ENCODE measurements around the gene ZNF136.

Gene ZNF136

DNA sequence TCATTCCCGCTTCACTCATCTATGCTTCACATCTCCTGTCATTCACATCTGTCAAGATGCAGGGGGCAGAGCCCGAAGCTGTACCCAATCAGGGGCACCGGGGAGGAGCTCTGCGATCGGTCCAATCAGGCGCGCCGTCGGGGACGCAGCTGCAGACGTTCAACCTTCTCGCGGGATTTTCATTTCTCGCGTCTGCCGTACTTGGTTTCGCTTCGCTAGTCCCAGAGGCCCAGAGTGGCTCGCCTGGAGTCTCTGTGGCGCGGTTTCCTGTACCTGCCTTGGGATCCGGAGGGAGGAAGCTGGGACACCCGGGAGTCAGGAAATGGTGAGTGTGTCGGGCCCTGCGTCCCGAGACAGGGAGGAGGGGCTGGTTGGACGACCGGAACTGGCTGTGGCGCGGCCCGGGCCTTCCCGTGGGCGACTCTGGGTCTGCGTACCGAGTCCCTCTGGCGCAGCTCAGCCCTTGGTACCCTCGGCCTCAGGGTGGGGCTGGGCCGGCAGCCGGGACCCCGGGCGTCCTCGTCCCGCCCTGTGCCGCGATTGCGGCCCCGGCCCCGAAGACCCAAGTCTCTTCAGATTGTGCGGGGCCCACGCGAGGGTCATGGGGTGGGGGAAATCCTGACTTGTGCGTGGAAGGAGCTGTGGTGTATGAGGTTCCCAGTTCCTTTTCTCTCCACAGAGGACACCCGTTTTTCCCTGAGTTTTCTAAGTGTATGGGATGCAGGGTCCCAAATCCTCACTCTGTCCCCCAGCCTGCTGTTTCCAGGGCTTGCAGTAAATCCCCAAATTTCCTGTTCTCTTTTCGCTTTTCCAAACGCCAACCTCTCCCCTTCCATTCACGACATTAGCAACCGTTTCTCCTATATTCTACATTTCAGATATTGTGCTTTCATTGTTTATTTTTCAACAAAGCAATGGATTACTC, at the start of gene ZNF136:
ZNF136 (plus strand) TSS at position 215 of the 925 bp plus-strand sequence; CDS start at position 323, 108 bp downstream.
- peak; percentile 96 for DNase-seq

- DNase-seq, result no peak
These were observed 49.8 kb upstream of the ZNF136 start for GRCh38 chr19:12113121-12113520.

DNA sequence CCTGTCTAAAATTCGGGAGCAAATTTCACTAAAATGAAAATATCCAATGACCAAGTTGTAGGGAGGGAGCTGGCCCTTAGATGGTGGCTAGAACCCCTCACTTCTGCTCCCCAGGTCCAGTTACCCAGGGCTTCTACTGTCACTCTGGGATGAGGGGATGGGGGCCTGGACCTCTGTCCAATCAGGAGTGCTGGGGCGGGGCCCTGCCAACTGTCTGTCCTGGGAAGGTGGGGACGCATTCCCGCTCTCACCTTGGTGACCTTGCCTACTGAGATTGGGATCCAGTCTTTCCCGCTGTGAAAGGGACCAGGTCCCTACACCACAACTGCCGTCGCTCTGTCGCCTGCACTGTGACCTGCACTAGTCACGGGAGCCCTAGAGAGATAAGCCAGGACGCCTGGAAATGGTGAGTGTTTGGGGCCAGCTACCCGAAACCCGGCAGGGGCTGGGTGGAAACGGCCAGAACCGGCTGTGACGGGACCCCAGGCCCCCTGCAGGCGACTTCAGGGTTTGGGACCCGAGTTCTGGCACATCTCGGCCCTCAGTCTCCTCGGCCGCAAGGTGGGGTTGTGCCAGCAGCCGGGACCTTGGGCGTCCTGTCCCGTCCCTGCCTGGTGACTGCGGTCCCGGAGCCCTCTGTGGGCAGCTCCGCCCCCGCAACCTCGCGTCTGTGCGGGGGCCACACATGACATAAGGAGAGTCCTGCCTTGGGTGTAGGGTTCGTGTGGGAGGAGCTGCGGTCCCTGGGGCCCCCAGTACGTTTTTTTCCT, 45.5 kb upstream of the ZNF136 start:
- DNase-seq, result no peak

DNA sequence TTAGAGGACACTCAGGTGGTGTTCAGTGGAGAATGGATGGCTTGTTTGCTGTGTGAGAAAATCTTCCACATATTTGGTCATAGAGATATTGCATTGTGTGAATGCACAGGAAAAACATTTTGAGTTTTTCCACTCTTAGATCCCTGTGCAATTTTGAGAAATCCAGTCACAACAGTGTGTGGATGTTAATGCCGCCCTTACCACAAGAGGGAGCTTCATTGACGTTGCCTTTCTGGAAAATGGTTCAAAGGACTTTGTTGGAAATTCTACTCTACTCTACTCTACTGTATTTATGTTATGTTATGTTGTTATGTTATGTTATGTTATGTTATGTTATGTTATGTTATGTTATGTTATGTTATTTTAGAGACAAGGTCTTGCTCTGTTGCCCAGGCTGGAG, 36.2 kb upstream of the ZNF136 start:
- peak; percentile 22 for DNase-seq

DNA sequence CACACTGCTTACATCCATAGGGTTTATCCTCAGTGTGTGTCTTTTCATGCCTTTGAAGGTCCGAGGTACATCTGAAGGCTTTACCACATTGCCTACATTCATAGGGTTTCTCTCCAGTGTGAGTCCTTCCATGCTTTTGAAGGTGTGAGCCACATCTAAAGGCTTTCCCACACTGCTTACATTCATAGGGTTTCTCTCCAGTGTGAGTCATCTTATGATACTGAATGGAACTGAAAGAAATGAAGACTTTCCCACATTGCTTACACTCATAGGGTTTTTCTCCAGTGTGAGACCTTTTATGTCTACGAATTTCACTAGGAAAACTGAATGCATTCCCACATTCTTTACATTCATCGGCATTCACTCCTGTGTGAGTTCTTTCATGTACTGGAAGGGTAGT, 29.8 kb upstream of the ZNF136 start:
- DNase-seq, result no peak

DNA sequence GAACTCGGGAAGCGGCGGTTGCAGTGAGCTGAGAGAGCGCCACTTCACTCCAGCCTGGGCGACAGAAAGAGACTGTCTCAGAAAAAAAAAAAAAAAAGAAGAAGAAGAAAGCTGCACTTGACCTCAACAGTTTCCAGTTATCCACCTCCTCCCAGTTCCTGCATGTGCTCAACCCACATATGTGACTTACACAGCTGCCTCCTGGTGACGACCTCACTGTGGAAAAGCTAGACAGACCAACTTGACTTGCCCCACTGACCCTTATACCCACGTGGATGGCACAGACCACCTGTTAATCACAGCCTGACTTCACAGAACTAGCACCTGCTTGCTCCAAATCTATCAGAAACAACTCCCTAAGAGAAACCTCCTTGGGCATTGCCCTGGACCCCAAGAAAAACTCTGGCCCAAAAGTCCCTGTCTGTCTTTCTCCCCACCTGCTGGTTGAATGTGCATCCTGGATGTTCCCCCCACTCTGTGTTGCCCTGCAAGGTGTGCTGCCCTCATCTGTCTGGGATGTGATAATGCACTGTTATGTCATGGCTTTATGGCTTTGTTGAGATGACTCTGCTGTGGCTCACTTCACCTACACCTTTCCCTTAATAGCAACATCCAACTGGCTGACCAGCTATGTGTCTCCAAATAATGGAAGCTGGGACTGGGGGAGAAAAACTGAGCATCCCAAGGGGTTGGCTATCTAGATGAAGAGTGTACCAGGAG, 25.5 kb upstream of the ZNF136 start:
- peak; percentile 14 for DNase-seq

DNA sequence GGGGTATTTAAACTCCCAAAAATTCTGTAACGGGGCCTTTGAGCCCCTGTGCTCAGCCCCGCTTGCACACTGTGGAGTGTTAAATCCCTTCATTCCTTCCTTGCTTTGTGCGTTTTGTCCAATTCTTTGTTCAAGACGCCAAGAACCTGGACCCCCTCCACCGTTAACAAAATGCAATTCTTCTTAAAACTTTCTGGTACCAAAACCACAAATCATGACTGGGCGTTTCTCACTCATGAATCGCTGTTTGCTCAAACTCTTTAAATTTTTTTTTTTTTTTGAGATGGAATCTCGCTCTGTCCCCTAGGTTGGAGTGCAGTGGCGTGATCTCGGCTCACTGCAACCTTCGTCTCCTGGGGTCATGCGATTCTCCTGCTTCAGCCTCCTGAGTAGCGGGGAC, 23.6 kb upstream of the ZNF136 start:
- DNase-seq, result no peak

GRCh38 chr19:12139885-12140544, 22.9 kb upstream of the ZNF136 start, which contains the start of gene ZNF20:
Gene ZNF20, minus strand, starts transcription at chr19:12140350. Its CDS starts 168 bp downstream, at chr19:12140182.
- peak; percentile 96 for DNase-seq

GRCh38 chr19:12140545-12141404, 22.1 kb upstream of the ZNF136 start:
- DNase-seq, result peak; percentile 91

DNA sequence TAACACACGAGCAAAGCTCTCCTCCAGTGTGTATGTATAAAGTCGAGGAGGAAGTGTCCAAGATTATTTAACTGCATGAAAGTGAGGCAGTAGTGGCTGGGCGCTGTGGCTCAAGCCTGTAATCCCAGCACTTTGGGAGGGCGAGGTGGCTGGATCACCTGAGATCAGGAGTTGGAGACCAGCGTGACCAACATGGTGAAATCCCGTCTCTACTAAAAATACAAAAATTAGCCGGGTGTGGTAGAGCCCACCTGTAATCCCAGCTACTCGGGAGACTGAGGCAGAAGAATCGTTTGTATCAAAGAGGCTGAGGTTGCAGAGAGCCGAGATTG, 21.5 kb upstream of the ZNF136 start:
- no peak for DNase-seq

DNA sequence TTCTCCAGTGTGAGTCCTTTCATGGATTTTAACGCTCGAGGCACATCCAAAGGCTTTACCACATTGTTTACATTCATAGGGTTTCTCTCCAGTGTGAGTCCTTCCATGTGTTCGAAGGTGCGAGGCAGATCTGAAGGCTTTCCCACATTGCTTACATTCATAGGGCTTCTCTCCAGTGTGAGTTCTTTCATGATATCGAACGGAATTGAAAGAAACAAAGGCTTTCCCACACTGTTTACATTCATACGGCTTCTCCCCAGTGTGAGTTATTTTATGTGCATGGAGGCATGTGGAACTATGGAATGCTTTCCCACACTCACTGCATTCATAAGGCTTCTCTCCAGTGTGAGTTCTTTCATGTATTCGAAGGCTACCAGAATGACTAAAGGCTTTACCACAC, 17.5 kb upstream of the ZNF136 start:
- no peak for DNase-seq

- no peak for DNase-seq
These were observed 7.5 kb upstream of the ZNF136 start for GRCh38 chr19:12155324-12155860.

DNA sequence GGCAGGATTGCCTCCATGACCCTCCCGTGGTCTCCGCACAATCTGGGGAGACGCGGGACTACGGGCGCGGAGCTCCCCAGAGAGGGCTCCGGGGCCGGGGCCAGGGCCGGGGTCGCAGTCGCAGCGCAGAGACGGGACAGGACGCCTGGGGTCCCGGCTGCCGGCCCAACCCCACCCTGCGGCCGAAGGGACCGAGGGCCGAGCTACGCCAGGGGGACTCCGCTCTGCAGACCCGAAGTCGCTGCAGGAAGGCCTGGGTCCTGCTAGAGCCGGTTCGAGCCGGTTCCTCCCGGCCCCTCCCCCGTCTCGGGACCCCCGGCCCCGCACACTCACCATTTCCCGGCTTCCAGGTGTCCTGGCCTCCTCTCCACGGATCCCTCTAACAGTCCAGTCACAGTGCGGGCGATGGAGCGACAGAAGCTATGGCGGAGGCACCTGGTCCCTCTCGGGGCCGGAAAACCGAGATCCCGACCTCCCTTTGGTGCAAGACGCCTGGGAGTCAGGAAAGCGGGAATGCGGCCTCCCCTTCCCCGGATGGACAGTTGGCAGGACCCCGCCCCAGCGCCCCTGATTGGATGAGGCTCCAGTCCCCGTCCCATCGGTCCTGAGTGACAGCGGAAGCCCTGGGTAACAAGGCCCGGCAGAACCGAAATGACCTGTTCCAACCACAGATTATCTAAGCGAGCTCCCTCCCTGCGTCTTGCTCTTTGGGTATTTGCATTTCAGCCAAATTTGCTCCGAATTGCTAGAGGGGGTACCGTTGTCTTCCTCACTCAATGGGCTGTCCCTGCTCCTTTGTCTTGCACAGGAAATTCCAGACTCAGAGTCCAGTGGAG, 6.5 kb upstream of the ZNF136 start, which contains the start of gene ZNF625:
ZNF625 (minus strand) TSS at position 512 of the 836 bp plus-strand sequence; CDS start at position 336, 176 bp downstream.
- DNase-seq, result no peak

- no peak for DNase-seq
These were observed 3.0 kb upstream of the ZNF136 start for GRCh38 chr19:12159773-12160414.

GRCh38 chr19:12162513-12162881, 399 bp upstream of the ZNF136 start:
- DNase-seq, result no peak

DNA sequence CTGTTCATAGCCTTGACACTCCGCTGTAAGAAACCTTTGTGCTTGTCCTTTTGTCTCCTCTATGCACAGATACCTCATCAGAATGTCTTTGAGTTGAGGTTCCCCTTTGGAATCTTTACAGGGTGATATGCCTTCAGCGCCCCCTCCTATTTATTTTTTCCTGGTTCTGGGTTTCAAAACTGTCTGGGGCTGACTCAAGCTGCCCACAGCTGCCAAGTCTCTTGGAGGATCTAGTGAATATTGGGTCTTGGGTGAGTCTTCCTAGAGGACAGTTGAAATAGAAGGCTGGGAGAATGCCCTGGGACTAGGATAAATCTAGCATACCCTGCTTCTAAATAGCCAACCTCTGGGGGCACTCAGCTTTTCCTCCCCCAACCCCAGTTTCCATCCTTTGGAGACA, 930 bp downstream of the ZNF136 start:
- no peak for DNase-seq

- DNase-seq, result no peak
These were observed 3.7 kb downstream of the ZNF136 start for GRCh38 chr19:12166626-12167025.

GRCh38 chr19:12180377-12180776, 17.5 kb downstream of the ZNF136 start:
- no peak for DNase-seq

DNA sequence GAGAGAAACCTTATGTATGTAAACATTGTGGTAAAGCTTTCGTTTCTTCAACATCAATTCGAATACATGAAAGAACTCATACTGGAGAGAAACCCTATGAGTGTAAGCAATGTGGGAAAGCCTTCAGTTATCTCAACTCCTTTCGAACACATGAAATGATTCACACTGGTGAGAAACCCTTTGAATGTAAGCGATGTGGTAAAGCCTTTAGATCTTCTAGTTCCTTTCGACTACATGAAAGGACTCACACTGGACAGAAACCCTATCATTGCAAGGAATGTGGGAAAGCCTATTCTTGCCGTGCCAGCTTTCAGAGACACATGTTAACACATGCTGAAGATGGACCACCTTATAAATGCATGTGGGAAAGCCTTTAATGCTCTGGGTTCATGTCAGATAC, 24.7 kb downstream of the ZNF136 start:
- no peak for DNase-seq

Data from RPMI8226 (cell line).